Panc1 (cell line): ENCODE data around the gene HMCN2. TPM values are rescaled to one million over a fixed set of nuclear protein-coding genes. Genes with fewer than 3 reads are reported as not detected.

ENCODE experiments used
- ATAC-seq: fragments of 200-7000 bp; cut with Tn5 transposase; 2 replicates; pipeline ENCODE4 v1.9.1; 2020; ENCODE audit warnings: mild to moderate bottlenecking, moderate library complexity
- BruUV-seq: library from RNA; stranded (reverse); fragments of 400-500 nt; replicated peaks from 2 replicates; lab custom pipeline; 2021; lab: Mats Ljungman, UMichigan
- CTCF ChIA-PET: fragments of 300-600 bp; sonication (Branson Sonifier 250); formaldehyde crosslinking; loops from one replicate; lab custom pipeline; 2022; ENCODE audit warnings: antibody characterized with exemption; lab: Charles Lee
- POLR2A ChIA-PET: fragments of 300-600 bp; sonication (Branson Sonifier 250); formaldehyde crosslinking; loops from one replicate; lab custom pipeline; 2022; ENCODE audit warnings: antibody characterized with exemption; lab: Charles Lee
- DNase-seq: peaks from one replicate; pipeline ENCODE4 v3.0.0-alpha.2; 2010; ENCODE audit warnings: low read depth, low spot score
- H3K27ac ChIP-seq: 2 replicates; pipeline ENCODE4 v1.5.1; 2011; ENCODE audit warnings: mild to moderate bottlenecking, low read length, inconsistent platforms
- H3K27me3 ChIP-seq: fragments of 200-500 bp; sonication (Bioruptor generic); 2 replicates; pipeline ENCODE4 v1.6.0; 2014; ENCODE audit warnings: low read length, inconsistent platforms; ENCODE audit not compliant: control insufficient read depth, insufficient read depth
- H3K36me3 ChIP-seq: fragments of 200-500 bp; sonication (Bioruptor generic); 2 replicates; pipeline ENCODE4 v1.5.1; 2014; ENCODE audit warnings: inconsistent platforms, mild to moderate bottlenecking, low read length, moderate library complexity; ENCODE audit not compliant: control insufficient read depth, insufficient read depth
- H3K4me1 ChIP-seq: 2 replicates; pipeline ENCODE4 v1.5.1; 2011; ENCODE audit warnings: inconsistent platforms, mild to moderate bottlenecking, low read length, moderate library complexity; ENCODE audit not compliant: control insufficient read depth, insufficient read depth
- H3K4me3 ChIP-seq, 2 experiments: 2 replicates each; pipeline ENCODE4 v1.5.1; 2011 to 2012; ENCODE audit warnings: low read depth in 2 of 2, low read length in 2 of 2, mild to moderate bottlenecking in 2 of 2, inconsistent platforms in 1 of 2, moderate library complexity in 1 of 2
- H3K9me3 ChIP-seq: fragments of 200-500 bp; sonication (Bioruptor generic); 2 replicates; pipeline ENCODE4 v1.5.1; 2014; ENCODE audit warnings: low read depth, mild to moderate bottlenecking, inconsistent platforms, low read length, moderate library complexity; ENCODE audit not compliant: control insufficient read depth, insufficient read depth
- POLR2AphosphoS5 ChIP-seq: IDR thresholded peaks from 2 replicates; pipeline ENCODE4 v1.6.1; 2012; ENCODE audit warnings: mild to moderate bottlenecking, low read depth, low read length, moderate library complexity
- SIN3A ChIP-seq: IDR thresholded peaks from 2 replicates; pipeline ENCODE4 v1.6.1; 2012; ENCODE audit warnings: low read depth, mild to moderate bottlenecking, low read length, moderate library complexity, borderline replicate concordance; ENCODE audit not compliant: insufficient read depth
- TCF7L2 ChIP-seq: IDR thresholded peaks from 2 replicates; pipeline ENCODE4 v1.6.1; 2011; ENCODE audit warnings: mild to moderate bottlenecking, low read depth, low read length, inconsistent platforms
- in situ Hi-C: cut with HindIII; loops from 2 replicates; pipeline ENCODE4 v1.10.0; 2016; ENCODE audit warnings: low sequenced_read_pairs, low pct_unique_long_range_greater_than_20kb
- intact Hi-C: fragments of 100-400 bp; cut with micrococcal nuclease; formaldehyde crosslinking; loops from one replicate; pipeline ENCODE4 v1.10.0; 2022; ENCODE audit not compliant: unreplicated experiment
- total RNA-seq: library from RNA; stranded (reverse); gene quantifications from one replicate; pipeline ENCODE4 v1.2.1, GENCODE V29; 2021; ENCODE audit not compliant: unreplicated experiment
- TF ChIP-seq, protein P1 (sequence below): fragments of 450-650 bp; IDR thresholded peaks from 2 replicates; pipeline ENCODE4 v1.5.1; 2017; ENCODE audit warnings: mild to moderate bottlenecking
- TF ChIP-seq, protein P2 (sequence below), 2 experiments: IDR thresholded peaks; 2 replicates each; pipeline ENCODE4 v1.6.1; 2011 to 2012; ENCODE audit warnings: low read depth in 2 of 2, control low read depth in 1 of 2, low read length in 1 of 2, mild to moderate bottlenecking in 1 of 2, moderate library complexity in 1 of 2; ENCODE audit not compliant: insufficient read depth in 1 of 2

HMCN2 gene
- total RNA-seq, 1 experiment from 2014 or later, result 0.05 TPM

DNA sequence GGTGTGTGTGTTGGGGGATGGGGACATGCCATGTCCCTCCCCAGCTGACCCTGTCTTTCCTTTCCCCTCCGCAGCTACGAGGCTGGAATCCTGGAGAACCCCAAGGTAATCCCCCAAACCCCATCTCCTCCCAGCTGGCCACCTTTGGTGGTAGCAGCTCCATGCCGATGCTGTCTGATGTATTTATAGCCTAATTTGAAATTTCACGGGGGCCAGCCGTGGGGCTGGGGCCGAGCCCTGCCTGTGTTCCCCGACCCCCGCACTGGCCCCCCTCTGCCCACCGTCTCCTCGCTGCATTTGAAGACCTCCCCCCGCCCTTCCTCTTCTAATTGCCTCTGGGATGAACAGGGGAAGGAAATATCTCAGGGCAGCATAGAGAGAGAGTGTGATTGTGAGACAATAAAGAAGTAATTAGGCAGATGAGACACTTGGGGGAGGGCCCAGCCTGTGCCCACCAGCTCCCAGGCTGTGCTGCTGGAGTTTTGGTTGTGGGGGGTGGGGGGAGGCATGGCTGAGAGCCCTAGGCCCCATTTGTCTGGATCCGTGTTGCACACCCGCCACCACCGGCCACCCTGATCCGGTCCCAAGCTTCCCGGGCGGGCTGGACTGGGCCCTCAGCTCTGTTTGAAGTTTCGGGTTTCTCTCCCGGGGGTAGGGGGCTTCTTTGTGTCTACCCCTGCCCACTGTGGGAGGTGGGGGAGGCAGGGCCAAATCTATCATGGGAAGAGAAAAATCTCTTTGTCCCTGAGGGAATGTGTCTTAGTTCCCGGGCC, 206.0 kb downstream of the HMCN2 start:
- Histone ChIP-seq H3K36me3 (no peaks in the 10 kb centered on the region), H3K27me3 (no peaks in the 10 kb centered on the region), H3K4me3 (no peak overlapping the region), H3K9me3 (no peaks in the 10 kb centered on the region), H3K4me1 (no peaks in the 10 kb centered on the region), H3K27ac (no peak overlapping the region)
- intact Hi-C loops (no loop called here), in situ Hi-C loops (no loop called here)
- DNase-seq (no peak), ATAC-seq (no peak)
- ChIA-PET CTCF (no interaction called here), POLR2A (no interaction called here)
- TF ChIP-seq SIN3A, result no peak
- TF ChIP-seq TCF7L2, result no peak
- TF ChIP-seq, protein P1, sequence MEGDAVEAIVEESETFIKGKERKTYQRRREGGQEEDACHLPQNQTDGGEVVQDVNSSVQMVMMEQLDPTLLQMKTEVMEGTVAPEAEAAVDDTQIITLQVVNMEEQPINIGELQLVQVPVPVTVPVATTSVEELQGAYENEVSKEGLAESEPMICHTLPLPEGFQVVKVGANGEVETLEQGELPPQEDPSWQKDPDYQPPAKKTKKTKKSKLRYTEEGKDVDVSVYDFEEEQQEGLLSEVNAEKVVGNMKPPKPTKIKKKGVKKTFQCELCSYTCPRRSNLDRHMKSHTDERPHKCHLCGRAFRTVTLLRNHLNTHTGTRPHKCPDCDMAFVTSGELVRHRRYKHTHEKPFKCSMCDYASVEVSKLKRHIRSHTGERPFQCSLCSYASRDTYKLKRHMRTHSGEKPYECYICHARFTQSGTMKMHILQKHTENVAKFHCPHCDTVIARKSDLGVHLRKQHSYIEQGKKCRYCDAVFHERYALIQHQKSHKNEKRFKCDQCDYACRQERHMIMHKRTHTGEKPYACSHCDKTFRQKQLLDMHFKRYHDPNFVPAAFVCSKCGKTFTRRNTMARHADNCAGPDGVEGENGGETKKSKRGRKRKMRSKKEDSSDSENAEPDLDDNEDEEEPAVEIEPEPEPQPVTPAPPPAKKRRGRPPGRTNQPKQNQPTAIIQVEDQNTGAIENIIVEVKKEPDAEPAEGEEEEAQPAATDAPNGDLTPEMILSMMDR, result no peak
- TF ChIP-seq, protein P2, sequence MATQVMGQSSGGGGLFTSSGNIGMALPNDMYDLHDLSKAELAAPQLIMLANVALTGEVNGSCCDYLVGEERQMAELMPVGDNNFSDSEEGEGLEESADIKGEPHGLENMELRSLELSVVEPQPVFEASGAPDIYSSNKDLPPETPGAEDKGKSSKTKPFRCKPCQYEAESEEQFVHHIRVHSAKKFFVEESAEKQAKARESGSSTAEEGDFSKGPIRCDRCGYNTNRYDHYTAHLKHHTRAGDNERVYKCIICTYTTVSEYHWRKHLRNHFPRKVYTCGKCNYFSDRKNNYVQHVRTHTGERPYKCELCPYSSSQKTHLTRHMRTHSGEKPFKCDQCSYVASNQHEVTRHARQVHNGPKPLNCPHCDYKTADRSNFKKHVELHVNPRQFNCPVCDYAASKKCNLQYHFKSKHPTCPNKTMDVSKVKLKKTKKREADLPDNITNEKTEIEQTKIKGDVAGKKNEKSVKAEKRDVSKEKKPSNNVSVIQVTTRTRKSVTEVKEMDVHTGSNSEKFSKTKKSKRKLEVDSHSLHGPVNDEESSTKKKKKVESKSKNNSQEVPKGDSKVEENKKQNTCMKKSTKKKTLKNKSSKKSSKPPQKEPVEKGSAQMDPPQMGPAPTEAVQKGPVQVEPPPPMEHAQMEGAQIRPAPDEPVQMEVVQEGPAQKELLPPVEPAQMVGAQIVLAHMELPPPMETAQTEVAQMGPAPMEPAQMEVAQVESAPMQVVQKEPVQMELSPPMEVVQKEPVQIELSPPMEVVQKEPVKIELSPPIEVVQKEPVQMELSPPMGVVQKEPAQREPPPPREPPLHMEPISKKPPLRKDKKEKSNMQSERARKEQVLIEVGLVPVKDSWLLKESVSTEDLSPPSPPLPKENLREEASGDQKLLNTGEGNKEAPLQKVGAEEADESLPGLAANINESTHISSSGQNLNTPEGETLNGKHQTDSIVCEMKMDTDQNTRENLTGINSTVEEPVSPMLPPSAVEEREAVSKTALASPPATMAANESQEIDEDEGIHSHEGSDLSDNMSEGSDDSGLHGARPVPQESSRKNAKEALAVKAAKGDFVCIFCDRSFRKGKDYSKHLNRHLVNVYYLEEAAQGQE (IDR thresholded peaks at IDR 0.05; ENCODE audit: insufficient read depth in 1 of 2, low read depth in 2 of 2, low read length in 1 of 2), result no peak
- TF ChIP-seq POLR2AphosphoS5, result no peak
- no TSS peak for BruUV-seq

DNA sequence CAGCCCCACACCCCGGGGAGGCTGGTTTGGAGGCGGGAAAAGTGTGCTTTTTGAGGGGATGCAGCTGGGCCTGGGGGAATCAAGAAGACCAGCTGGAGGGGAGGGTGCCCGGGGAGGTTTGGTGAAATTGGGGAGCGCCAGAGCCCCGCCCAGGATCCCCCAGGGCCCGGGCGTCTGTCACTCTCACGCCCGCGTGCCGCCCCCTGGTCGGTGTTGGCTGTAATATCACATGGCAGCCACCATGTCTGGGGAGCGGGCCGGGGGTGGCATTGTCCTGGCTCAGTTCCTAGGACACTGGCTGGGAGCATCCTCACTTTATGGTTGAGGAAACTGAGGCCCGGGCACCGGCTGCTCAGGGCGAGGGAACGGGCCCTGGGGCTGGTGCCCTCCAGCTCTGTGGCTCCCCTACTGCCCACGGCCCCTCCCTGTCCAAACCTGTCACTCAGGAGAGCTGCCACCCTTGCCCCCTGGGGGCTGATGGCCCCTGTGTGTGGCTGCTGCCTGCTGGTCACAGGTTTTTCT, 206.7 kb downstream of the HMCN2 start:
- CTCF ChIA-PET, result no interaction called here

More for the DNA sequence above, 206.7 kb downstream of the HMCN2 start:
- DNase-seq, result no peak
- H3K27me3 ChIP-seq, result no peaks in the 10 kb centered on the region
- in situ Hi-C loops (no loop called here), intact Hi-C loops (no loop called here)
- TF ChIP-seq TCF7L2, result no peak
- no peak for TF ChIP-seq SIN3A
- no peak for TF ChIP-seq POLR2AphosphoS5
- TF ChIP-seq, protein P2 (IDR thresholded peaks at IDR 0.05; ENCODE audit: insufficient read depth in 1 of 2, low read depth in 2 of 2, low read length in 1 of 2), result no peak
- TF ChIP-seq, protein P1, result no peak
- no peak overlapping the region for H3K27ac ChIP-seq
- no peaks in the 10 kb centered on the region for H3K4me1 ChIP-seq
- BruUV-seq, result no TSS peak
- ATAC-seq, result no peak
- no peak overlapping the region for H3K4me3 ChIP-seq
- H3K36me3 ChIP-seq, result no peaks in the 10 kb centered on the region
- no peaks in the 10 kb centered on the region for H3K9me3 ChIP-seq
- POLR2A ChIA-PET, result no interaction called here
